Liver (tissue), 9 donors: ENCODE data around the gene LCT. TPM values are rescaled to one million over a fixed set of nuclear protein-coding genes. Genes with fewer than 3 reads are reported as not detected.

Experiments
- DNase-seq: peaks from one replicate; pipeline ENCODE4 v3.0.0-alpha.2; 2017; ENCODE audit warnings: low spot score
- H3K27ac ChIP-seq, 2 donors: one replicate each; pipeline ENCODE4 v1.7.0; 2013; ENCODE audit warnings: inconsistent platforms in 2 of 2, low read length in 2 of 2, control low read depth in 1 of 2, low read depth in 1 of 2, mild to moderate bottlenecking in 1 of 2
- H3K27me3 ChIP-seq, 4 donors: one replicate each; pipeline versions ENCODE4 v1.6.1 to v1.7.0; 2013; ENCODE audit warnings: low read length in 3 of 4, inconsistent platforms in 1 of 4, mild to moderate bottlenecking in 1 of 4, moderate library complexity in 1 of 4; ENCODE audit not compliant: control insufficient read depth in 4 of 4, insufficient read depth in 4 of 4
- H3K36me3 ChIP-seq, 4 donors: one replicate each; pipeline versions ENCODE4 v1.6.1 to v1.7.0; 2013; ENCODE audit warnings: low read length in 3 of 4, mild to moderate bottlenecking in 3 of 4, low read depth in 1 of 4, moderate library complexity in 1 of 4; ENCODE audit not compliant: control insufficient read depth in 4 of 4, insufficient read depth in 3 of 4
- H3K4me1 ChIP-seq, 4 donors: one replicate each; pipeline versions ENCODE4 v1.6.1 to v1.7.0; 2013; ENCODE audit warnings: low read length in 3 of 4, mild to moderate bottlenecking in 3 of 4, moderate library complexity in 1 of 4; ENCODE audit not compliant: control insufficient read depth in 4 of 4, insufficient read depth in 4 of 4
- H3K4me3 ChIP-seq, 3 donors: one replicate each; pipeline versions ENCODE4 v1.6.1 to v1.7.0; 2013; ENCODE audit warnings: low read length in 3 of 3, control low read depth in 1 of 3, low read depth in 1 of 3, mild to moderate bottlenecking in 1 of 3
- H3K9ac ChIP-seq, 2 donors: one replicate each; pipeline ENCODE4 v1.7.0; 2013; ENCODE audit warnings: low read length in 2 of 2, mild to moderate bottlenecking in 2 of 2, moderate library complexity in 2 of 2, control low read depth in 1 of 2, low read depth in 1 of 2
- H3K9me3 ChIP-seq, 4 donors: one replicate each; pipeline versions ENCODE4 v1.6.1 to v1.7.0; 2013; ENCODE audit warnings: low read length in 3 of 4; ENCODE audit not compliant: control insufficient read depth in 4 of 4
- ATF3 ChIP-seq: IDR thresholded peaks from 2 replicates; pipeline ENCODE4 v1.6.1; 2016; ENCODE audit warnings: antibody characterized with exemption
- CTCF ChIP-seq: fragments of 150-350 bp; IDR thresholded peaks from 2 replicates; pipeline ENCODE4 v1.5.1; 2017; ENCODE audit warnings: improper control_type of control experiment, low read depth, low read length; ENCODE audit not compliant: missing input control
- EGR1 ChIP-seq, 2 donors: IDR thresholded peaks; 2 replicates each; pipeline ENCODE4 v1.6.1; 2016 to 2018; ENCODE audit warnings: antibody characterized with exemption in 2 of 2, low read depth in 2 of 2
- FOXA1 ChIP-seq: IDR thresholded peaks from 2 replicates; pipeline ENCODE4 v1.6.1; 2016; ENCODE audit warnings: antibody characterized with exemption
- FOXA2 ChIP-seq: IDR thresholded peaks from 2 replicates; pipeline ENCODE4 v1.6.1; 2016; ENCODE audit warnings: antibody characterized with exemption
- GABPA ChIP-seq, 2 donors: IDR thresholded peaks in 1 of 2; conservative IDR thresholded peaks in 1 of 2; 2 replicates each; pipeline ENCODE4 v1.6.1; 2016; ENCODE audit warnings: antibody characterized with exemption in 2 of 2, mild to moderate bottlenecking in 1 of 2, moderate library complexity in 1 of 2
- HNF4A ChIP-seq, 2 donors: conservative IDR thresholded peaks; 2 replicates each; pipeline ENCODE4 v1.6.1; 2016; ENCODE audit warnings: antibody characterized with exemption in 2 of 2, mild to moderate bottlenecking in 2 of 2
- HNF4G ChIP-seq: IDR thresholded peaks from 2 replicates; pipeline ENCODE4 v1.6.1; 2016; ENCODE audit warnings: antibody characterized with exemption
- MAX ChIP-seq: IDR thresholded peaks from 2 replicates; pipeline ENCODE4 v1.6.1; 2016; ENCODE audit warnings: antibody characterized with exemption
- NR2F2 ChIP-seq: IDR thresholded peaks from 2 replicates; pipeline ENCODE4 v1.6.1; 2016; ENCODE audit warnings: antibody characterized with exemption
- RAD21 ChIP-seq, 2 donors: IDR thresholded peaks; 2 replicates each; pipeline ENCODE4 v1.6.1; 2016; ENCODE audit warnings: antibody characterized with exemption in 2 of 2, mild to moderate bottlenecking in 2 of 2
- RXRA ChIP-seq, 2 donors: IDR thresholded peaks; 2 replicates each; pipeline ENCODE4 v1.6.1; 2017 to 2018; ENCODE audit warnings: antibody characterized with exemption in 2 of 2, mild to moderate bottlenecking in 1 of 2
- SP1 ChIP-seq: IDR thresholded peaks from 2 replicates; pipeline ENCODE4 v1.6.1; 2018; ENCODE audit warnings: antibody characterized with exemption, mild to moderate bottlenecking
- TAF1 ChIP-seq: conservative IDR thresholded peaks from 2 replicates; pipeline ENCODE4 v1.6.1; 2016; ENCODE audit warnings: antibody characterized with exemption, mild to moderate bottlenecking
- YY1 ChIP-seq: IDR thresholded peaks from 2 replicates; pipeline ENCODE4 v1.6.1; 2016; ENCODE audit warnings: antibody characterized with exemption, mild to moderate bottlenecking
- whole genome bisulfite sequencing: extraction: QIAGEN DNeasy Blood & Tissue Kit; methylation state at CpG from one replicate; pipeline ENCODE4 v1.1.7; 2013; 5-methylcytosine and 5-hydroxymethylcytosine counted together
- polyA plus RNA-seq, 2 donors: library from polyadenylated mRNA; stranded (reverse) in 1 of 2; unstranded in 1 of 2; fragments of 200-250 nt in 1 of 2; fragments of >200 nt in 1 of 2; fragmentation: Nextera tagmentation in 1 of 2; extraction: Ambion mirVana in 1 of 2; gene quantifications; one replicate each; pipeline versions ENCODE4 v1.2.1 to v1.2.3, GENCODE V29; 2013 to 2015
- total RNA-seq, 2 donors: library from RNA; depleted of rRNA; stranded (reverse); fragments of >200 nt; gene quantifications; one replicate each; pipeline ENCODE4 v1.2.3, GENCODE V29; 2014
- TF ChIP-seq, protein P1 (sequence below): IDR thresholded peaks from 2 replicates; pipeline ENCODE4 v1.6.1; 2016; ENCODE audit warnings: antibody characterized with exemption, mild to moderate bottlenecking
- TF ChIP-seq, protein P2 (sequence below): IDR thresholded peaks from 2 replicates; pipeline ENCODE4 v1.6.1; 2016; ENCODE audit warnings: antibody characterized with exemption
- donor health status: healthy.
- donor health status: healthy.
- donor health status: healthy.
- donor health status: healthy.
- donor health status: healthy.

Gene LCT
- total and polyA plus RNA-seq, 4 donors: not detected

DNA sequence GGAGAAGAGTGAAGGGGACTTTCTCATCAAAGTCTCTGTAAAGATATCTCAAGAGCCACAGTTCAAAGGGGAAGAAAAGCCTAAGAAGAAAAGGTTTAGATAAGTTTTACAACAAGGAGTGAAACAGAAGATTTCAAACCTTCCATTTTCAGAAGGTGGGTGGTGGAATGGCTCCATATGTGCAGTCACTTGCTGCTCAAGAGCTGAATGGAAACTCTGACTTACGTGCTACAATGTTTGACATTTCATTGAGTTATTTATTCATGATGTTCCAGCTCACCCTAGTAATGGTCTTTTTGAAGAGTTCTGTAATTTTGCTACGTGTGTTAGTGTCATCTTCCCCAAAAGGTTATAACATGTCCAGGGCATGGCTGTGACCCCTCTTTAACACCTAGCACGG is 21.7 kb downstream of the LCT start:
- no peaks in the 10 kb centered on the region for H3K36me3 ChIP-seq
- H3K9ac ChIP-seq: no peak overlapping the region
- WGBS: 93% methylated on average over 3 of the region's 3 CpGs
- H3K4me1 ChIP-seq: no peaks in the 10 kb centered on the region
- H3K9me3 ChIP-seq: peaks cover 0 to 3% (median 0%) of the 10 kb centered on the region in 4 donors
- no peaks in the 10 kb centered on the region for H3K27me3 ChIP-seq
- no peak for DNase-seq
- TF ChIP-seq MAX: no peak
- TF ChIP-seq, protein P1, sequence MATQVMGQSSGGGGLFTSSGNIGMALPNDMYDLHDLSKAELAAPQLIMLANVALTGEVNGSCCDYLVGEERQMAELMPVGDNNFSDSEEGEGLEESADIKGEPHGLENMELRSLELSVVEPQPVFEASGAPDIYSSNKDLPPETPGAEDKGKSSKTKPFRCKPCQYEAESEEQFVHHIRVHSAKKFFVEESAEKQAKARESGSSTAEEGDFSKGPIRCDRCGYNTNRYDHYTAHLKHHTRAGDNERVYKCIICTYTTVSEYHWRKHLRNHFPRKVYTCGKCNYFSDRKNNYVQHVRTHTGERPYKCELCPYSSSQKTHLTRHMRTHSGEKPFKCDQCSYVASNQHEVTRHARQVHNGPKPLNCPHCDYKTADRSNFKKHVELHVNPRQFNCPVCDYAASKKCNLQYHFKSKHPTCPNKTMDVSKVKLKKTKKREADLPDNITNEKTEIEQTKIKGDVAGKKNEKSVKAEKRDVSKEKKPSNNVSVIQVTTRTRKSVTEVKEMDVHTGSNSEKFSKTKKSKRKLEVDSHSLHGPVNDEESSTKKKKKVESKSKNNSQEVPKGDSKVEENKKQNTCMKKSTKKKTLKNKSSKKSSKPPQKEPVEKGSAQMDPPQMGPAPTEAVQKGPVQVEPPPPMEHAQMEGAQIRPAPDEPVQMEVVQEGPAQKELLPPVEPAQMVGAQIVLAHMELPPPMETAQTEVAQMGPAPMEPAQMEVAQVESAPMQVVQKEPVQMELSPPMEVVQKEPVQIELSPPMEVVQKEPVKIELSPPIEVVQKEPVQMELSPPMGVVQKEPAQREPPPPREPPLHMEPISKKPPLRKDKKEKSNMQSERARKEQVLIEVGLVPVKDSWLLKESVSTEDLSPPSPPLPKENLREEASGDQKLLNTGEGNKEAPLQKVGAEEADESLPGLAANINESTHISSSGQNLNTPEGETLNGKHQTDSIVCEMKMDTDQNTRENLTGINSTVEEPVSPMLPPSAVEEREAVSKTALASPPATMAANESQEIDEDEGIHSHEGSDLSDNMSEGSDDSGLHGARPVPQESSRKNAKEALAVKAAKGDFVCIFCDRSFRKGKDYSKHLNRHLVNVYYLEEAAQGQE: no peak
- no peak for TF ChIP-seq HNF4A (conservative IDR thresholded peaks at IDR 0.05)
- no peak for TF ChIP-seq HNF4G
- TF ChIP-seq RXRA (IDR thresholded peaks at IDR 0.05): no peak
- TF ChIP-seq FOXA2: no peak
- no peak for TF ChIP-seq EGR1 (IDR thresholded peaks at IDR 0.05; ENCODE audit: low read depth in 2 of 2)
- TF ChIP-seq YY1: no peak
- TF ChIP-seq GABPA (IDR thresholded peaks at IDR 0.05 in 1 of 2, conservative IDR thresholded peaks at IDR 0.05 in 1 of 2): no peak
- TF ChIP-seq RAD21 (IDR thresholded peaks at IDR 0.05): no peak
- no peak for TF ChIP-seq CTCF
- TF ChIP-seq ATF3: no peak
- TF ChIP-seq FOXA1: no peak
- no peak for TF ChIP-seq SP1
- no peak for TF ChIP-seq NR2F2
- H3K4me3 ChIP-seq: no peak overlapping the region
- H3K27ac ChIP-seq: no peak overlapping the region

DNA sequence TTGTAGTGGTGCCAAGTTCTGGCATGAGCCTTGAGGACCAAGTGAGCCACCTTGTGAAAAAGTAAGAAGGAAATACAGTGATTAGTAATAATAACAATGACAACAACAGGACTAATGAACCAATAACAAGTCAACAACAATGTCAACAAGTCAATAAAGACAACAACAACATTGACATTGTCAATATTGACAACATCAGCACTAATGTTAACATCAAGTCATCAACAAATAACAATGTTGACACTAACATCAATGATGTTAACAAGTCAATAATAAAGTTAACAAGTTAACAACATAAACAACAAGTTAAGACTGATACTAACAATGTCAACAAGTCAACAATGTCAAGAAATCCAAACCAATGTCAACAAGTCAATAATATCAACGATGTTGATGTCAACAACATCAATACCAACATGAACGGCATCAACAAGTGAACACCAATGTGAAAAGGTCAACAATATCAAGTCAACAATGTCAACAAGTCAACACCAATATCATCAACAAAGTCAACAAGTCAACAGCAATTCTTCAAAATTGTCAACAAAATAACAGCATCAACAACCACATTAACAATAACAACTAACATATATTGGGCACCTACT is 24.0 kb downstream of the LCT start:
- H3K9me3 ChIP-seq: no peaks in the 10 kb centered on the region
- TF ChIP-seq, protein P2, sequence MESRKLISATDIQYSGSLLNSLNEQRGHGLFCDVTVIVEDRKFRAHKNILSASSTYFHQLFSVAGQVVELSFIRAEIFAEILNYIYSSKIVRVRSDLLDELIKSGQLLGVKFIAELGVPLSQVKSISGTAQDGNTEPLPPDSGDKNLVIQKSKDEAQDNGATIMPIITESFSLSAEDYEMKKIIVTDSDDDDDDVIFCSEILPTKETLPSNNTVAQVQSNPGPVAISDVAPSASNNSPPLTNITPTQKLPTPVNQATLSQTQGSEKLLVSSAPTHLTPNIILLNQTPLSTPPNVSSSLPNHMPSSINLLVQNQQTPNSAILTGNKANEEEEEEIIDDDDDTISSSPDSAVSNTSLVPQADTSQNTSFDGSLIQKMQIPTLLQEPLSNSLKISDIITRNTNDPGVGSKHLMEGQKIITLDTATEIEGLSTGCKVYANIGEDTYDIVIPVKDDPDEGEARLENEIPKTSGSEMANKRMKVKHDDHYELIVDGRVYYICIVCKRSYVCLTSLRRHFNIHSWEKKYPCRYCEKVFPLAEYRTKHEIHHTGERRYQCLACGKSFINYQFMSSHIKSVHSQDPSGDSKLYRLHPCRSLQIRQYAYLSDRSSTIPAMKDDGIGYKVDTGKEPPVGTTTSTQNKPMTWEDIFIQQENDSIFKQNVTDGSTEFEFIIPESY: no peak
- no peak for TF ChIP-seq HNF4A (conservative IDR thresholded peaks at IDR 0.05)
- TF ChIP-seq NR2F2: no peak
- no peak for TF ChIP-seq FOXA1
- TF ChIP-seq, protein P1: no peak
- TF ChIP-seq TAF1: no peak
- TF ChIP-seq HNF4G: no peak
- TF ChIP-seq RAD21 (IDR thresholded peaks at IDR 0.05): no peak
- TF ChIP-seq CTCF: no peak
- no peak for TF ChIP-seq MAX
- TF ChIP-seq SP1: no peak
- TF ChIP-seq YY1: no peak
- no peak for TF ChIP-seq RXRA (IDR thresholded peaks at IDR 0.05)
- 54% methylated on average over 2 of the region's 2 CpGs for WGBS

More for the DNA sequence above, 24.0 kb downstream of the LCT start:
- Histone ChIP-seq H3K9ac (no peak overlapping the region), H3K4me3 (no peak overlapping the region), H3K36me3 (no peaks in the 10 kb centered on the region), H3K4me1 (no peaks in the 10 kb centered on the region), H3K27ac (no peak overlapping the region), H3K27me3 (no peaks in the 10 kb centered on the region)
- DNase-seq: no peak
